Frontal cortex (tissue), 4 donors: ENCODE measurements around the gene BGN. TPM values are rescaled to one million over a fixed set of nuclear protein-coding genes. Genes with fewer than 3 reads are reported as not detected.

Experiments used
- DNase-seq, 2 donors: peaks; one replicate each; pipeline ENCODE4 v3.0.0; 2012; ENCODE audit warnings: low spot score in 2 of 2
- FAIRE-seq: peaks from 2 replicates; lab custom pipeline; 2012; peaks lifted over from hg19 to GRCh38; lab: Jason Lieb, UNC
- total RNA-seq: library from RNA; depleted of rRNA; stranded (reverse); fragments of >200 nt; gene quantifications from one replicate; pipeline ENCODE4 v1.2.3, GENCODE V29; 2014
- donor health status: control.
- donor health status: control.
- donor health status: control.

Gene BGN
- total RNA-seq, 1 donor from 2014 or later, result 1.6 TPM

GRCh38 chrX:153458476-153458875 is 36.3 kb upstream of the BGN start:
- FAIRE-seq, result no peak
- DNase-seq, result no peak

DNA sequence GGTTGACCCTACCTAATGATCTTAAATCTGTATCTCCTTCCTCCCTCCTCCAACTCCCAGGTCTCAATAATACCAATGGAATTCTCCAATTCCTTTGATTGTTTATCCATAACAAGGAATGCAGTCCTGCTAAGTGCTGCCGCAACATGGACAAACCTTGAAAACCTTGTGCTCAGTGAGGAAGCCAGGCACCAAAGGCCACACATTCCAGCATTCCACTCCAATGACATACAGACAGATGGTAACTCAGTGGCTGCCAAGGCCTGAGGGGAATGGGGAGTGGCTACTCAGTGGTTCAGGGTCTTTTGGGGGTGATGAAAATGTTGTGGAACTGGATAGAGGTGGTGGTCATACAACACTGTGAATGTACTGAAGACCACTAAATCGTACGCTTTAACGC is 34.8 kb upstream of the BGN start:
- FAIRE-seq, result no peak

GRCh38 chrX:153460826-153461225 is 34.0 kb upstream of the BGN start:
- no peak for FAIRE-seq
- no peak for DNase-seq

More for the DNA sequence above, 34.8 kb upstream of the BGN start:
- no peak for DNase-seq

- FAIRE-seq (no peak), DNase-seq (no peak)
Measured at GRCh38 chrX:153462291-153462690, 32.5 kb upstream of the BGN start.

DNA sequence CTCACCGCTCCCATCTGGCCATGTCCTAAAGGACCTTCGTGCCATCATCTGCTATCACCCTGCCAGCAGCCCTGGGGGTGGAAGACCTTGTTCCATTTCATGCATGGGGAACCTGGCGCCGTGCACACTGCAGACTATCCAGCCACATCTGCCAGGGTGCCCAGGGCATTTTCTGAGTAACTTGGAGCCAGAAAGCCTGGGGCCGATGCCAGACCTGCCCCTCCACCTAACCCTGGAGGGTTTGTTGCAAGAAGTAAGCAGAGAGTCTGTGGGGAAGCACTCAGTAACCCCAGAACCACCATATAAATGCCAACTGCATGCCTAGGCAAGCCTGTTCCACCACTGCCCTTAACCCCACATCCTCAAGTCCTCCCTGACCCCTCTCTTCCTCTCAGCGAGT is 31.7 kb upstream of the BGN start:
- DNase-seq (no peak), FAIRE-seq (no peak)

- no peak for DNase-seq
- FAIRE-seq, result no peak
Measured at GRCh38 chrX:153463556-153463955, 31.2 kb upstream of the BGN start.

- FAIRE-seq, result no peak
- DNase-seq, result no peak
Measured at GRCh38 chrX:153464116-153464515, 30.7 kb upstream of the BGN start.

- FAIRE-seq, result no peak
- no peak for DNase-seq
Measured at GRCh38 chrX:153465691-153466380, 28.9 kb upstream of the BGN start.

DNA sequence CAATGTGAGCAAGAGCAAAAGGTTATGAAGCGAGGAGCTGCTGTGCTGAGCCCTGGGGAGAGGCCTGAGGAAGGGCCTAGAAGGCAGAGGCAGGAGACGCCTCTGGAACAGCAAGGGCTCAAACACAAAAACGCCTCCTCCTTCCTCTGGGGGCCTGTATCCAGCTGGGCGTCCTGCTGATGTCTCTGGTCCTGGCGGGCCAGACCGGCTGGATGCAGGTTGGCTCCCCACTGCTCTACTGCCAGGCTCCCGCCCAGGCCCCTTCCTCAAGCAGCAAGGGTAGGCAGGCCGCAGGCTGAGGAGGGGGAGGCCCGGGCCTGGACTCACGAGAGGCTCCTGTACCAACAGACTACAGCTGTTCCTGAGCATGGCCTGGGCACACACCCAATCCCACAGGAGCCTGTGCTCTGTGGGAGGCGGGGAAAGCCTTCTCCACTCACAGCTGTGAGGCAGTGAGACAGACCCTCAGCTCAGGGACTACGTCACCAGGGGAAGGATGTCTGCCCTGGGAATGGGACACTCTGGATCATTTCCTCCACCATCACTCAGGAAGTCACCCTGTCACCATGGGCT is 26.7 kb upstream of the BGN start:
- DNase-seq (no peak), FAIRE-seq (no peak)

DNA sequence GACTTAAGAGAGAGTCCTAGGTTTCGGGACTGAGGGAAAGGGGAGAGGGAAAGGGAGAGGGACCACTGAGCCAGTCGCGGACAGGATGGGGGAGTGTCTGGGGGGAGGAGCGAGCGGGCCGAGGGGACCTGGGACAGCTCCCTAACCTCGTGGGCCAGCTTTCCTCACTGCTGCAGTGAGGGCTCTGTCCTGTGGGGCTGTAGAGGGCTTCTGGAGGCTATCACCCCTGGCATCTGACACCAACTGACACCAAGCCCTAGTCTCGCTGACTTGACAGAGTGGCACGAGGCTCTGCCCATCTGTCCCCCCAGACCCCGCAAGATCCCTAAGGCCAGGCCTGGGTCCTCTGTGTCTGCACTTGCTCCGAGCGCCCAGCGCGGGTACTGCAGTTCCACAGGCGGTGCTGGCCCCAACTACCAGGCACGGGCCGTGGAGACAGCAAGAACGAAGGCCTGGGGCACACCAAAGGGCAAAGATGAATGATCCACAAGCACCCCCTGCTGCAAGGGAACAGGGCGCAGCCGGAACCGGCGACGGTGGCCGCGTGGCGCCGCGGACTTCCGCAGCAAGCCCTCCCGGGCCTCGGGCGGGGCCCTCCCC is 24.9 kb upstream of the BGN start:
- DNase-seq (no peak), FAIRE-seq (no peak)

DNA sequence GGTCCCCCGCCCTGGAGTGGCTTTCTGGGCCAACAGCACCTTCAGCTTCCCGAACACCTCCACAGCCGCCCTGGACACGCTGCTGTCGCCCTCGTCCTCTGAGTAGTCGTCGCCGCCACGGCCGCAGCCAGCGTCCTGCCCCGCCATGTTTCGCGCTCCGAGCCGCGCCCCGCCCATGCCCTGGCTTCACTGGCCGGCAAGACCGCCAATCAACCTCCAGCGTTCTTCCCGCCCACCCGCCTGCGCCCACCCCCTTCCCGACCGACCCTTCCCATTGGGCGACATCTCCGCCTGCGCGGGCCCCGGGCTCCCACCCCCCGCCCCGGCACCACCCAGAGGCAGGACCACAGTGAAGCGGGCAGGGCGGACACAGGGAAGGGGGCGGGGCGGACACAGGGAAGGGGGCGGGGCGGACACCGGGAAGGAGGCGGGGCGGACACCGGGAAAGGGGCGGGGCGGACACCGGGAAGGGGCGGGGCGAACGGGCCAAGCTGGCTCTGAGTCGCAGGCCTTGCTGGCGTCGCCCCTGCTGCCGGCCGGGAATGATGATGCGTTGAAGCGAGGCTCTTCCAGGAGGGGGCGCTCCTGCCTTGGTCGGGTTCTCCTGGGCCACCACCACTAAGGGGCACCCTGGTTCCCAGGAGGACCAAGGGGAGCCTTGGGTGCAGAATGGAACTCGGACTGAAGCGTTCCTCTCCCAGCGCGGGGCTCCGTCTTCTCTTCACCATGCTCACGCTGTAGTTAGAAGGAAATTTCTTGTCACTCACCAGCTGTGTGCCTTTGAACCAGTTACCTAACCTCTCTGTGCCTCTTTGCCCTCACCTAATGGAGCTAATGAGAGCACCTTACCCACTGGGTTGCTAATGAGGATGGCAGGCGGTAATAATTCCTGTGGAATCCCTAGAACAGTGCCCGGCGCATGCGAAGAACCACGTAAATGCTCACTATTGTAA is 24.1 kb upstream of the BGN start, which contains the start of gene HAUS7:
Gene HAUS7 (minus strand): TSS at position 166 of the 953 bp plus-strand sequence. CDS start 19 bp downstream, at position 147.
- no peak for FAIRE-seq
- peak; percentile 89 to 90 for DNase-seq

DNA sequence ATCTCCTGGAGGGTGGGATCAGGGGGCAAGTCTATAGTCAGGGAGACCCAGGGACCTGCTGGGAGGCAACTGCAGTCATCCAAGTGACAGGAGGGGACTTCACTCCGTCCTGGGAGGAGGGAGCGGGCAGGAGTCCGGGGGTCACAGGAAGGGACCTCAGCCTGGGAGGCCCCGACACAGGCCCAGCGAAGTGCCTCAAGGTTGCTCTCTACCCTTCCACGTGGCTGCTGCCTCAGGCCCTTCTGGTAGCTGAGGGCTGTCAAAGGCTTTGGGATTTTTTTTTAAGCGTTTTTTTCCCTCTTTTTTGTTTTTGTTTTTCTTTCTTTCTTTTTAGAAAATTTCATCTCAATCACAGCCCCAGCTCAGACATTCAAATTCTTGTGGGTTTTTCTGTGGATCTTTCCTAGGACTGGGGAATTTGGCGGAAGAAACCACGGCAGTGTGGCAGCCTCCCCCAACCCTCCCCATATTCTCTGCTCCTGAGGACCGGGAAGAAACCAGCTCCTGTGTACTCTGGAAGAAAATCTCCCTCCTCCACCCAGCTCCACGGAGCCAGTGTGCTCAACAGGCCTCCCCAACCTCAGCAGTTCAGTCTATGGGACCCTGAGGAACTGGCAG is 23.0 kb upstream of the BGN start:
- FAIRE-seq, result no peak
- no peak for DNase-seq

DNA sequence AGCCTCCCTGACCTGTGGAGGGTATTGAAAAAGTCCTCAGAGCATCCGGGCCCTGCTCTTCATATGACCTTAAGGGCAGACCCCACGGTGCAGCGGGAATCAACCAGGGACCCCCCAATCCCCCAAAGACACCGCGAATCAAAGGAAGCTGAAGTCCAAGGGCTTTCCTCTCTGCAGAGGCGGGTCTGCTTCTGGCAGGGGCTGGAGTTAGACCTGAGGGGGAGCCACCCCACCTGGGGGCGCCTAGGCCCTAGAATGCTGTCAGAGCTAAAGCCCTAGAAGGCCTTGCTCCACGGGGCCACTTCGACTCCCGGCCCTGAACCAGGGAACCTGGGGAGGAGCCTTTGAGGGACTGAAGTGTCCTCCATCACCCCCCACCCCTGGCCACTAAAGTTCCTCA is 21.7 kb upstream of the BGN start:
- DNase-seq (no peak), FAIRE-seq (no peak)

DNA sequence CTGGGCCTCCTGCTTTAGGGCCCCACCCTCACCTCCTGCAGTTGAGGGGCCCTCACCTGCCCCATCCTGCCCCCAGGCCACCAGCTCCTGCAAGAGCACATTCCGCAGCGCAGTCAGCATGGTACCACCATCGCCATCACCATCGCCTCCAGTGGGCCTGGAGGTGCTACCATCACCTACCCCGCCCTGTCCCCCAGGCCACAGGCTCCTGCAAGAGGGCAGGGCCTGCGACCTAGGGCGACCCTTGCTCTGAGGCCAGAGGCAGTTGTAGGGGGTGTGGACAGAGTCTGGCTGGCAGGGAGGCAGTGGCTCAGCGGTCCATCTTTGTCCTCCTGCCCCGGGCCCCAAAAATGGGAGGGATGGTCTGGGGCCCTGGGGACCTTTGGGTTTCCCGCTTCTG is 20.5 kb upstream of the BGN start:
- DNase-seq (no peak), FAIRE-seq (no peak)

- DNase-seq (peak; percentile 63 to 72), FAIRE-seq (no peak)
Measured at GRCh38 chrX:153474718-153475117, 20.1 kb upstream of the BGN start.

DNA sequence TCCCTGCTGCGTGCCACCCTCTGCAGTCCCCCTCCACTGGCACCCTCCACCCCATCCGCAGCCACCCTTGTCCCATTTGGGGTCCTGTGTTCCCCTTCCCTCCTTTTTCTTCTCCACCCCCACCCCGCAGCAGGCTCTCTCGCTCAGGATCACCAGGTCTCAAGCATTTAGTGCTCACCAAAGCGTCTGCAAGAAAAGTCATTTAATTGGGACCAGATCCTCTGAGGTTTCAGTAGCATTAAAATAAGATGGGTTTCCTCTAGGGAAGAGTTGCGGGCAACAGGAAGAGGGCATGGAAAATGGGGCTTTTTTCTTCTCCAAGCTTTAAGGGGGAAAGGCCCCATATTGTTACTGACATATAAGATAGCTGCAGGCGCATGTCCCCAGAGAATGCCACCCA is 19.5 kb upstream of the BGN start:
- DNase-seq, result no peak
- no peak for FAIRE-seq

DNA sequence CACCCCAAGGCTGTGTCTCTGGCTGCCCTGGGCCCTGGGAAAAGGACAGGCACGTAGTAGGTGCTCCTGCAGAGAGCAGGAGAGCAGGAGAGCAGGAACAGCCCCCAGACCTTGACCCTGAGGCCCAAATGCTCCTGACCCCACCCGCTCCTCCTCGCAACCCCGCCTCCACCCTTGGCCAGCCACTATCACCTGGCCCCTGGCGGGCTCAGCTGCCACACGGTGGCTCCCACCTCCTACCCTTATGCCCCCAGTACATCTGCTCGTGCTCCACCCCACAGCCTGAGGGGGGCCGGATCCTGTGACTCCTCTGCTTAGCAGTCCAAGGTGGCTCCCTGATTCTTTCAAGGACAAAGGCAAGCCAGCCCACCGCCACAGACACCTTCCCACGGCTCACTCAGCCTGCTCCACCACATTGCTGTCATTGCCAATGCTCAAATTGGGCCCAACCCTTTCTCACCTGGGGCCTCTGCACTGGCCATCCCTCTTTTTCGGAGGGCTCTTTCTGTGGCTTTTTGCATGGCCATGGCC is 19.0 kb upstream of the BGN start:
- FAIRE-seq, result no peak
- no peak for DNase-seq

DNA sequence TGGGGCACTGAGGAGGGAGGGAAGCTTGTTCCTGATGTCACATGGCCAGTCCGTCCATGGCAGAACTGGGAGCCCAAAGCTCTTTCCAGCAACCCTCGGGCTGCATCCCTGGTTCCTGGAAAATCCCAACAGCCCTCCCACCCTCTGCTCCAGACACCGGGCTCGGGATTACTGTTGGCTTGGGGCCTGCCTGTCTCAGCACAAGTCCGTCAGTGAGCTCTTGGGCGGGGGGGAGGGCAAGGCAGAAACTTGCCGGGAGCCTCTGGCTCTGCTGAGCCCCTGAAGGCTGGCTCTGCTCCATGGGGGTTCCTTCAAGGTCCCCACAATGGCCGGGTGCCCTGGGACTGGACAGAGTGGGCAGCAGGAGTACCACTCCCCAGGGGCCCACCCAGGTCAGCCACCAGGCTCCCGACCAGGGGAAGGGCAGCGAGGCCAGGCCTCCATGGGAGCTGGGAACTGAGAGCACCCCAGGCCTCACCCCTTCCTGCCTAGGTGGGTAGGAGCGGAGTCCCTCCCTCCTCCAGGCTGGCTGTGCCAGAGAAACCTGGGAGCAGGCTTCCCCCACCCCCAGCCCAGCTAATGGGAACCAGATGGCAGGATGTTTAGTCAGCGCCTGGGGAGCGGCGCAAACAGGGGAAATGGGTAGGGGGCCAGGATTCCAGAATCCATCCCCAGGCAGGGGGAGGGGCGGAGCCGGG is 18.0 kb upstream of the BGN start:
- DNase-seq (no peak), FAIRE-seq (no peak)

GRCh38 chrX:153477364-153477857 is 17.4 kb upstream of the BGN start:
- no peak for FAIRE-seq

More at GRCh38 chrX:153477364-153477857, 17.4 kb upstream of the BGN start:
- DNase-seq, result no peak
